Smooth muscle cell (in vitro differentiated cells): ENCODE results near the gene ROCK1. TPM values are rescaled to one million over a fixed set of nuclear protein-coding genes. Genes with fewer than 3 reads are reported as not detected.
A peak's percentile ranks its signal among the peaks of the same experiment; 100 is the strongest.

ENCODE experiments used
- DNase-seq: peaks from one replicate; lab custom pipeline; 2025; ENCODE audit not compliant: unreplicated experiment; lab: John Stamatoyannopoulos, UW
- H2AFZ ChIP-seq: fragments of 200-600 bp; sonication (generic); 2 replicates; pipeline ENCODE4 v1.6.0; 2016; ENCODE audit warnings: antibody characterized with exemption, low read depth, mild to moderate bottlenecking
- H3F3A ChIP-seq: fragments of 200-600 bp; sonication (generic); 2 replicates; pipeline ENCODE4 v1.6.0; 2017; ENCODE audit warnings: antibody characterized with exemption, low read depth
- H3K27ac ChIP-seq: fragments of 200-600 bp; sonication (generic); 2 replicates; pipeline ENCODE4 v1.5.1; 2016; ENCODE audit warnings: low read depth, mild to moderate bottlenecking
- H3K27me3 ChIP-seq: fragments of 200-600 bp; sonication (generic); 2 replicates; pipeline ENCODE4 v1.6.1; 2016; ENCODE audit warnings: low read depth, mild to moderate bottlenecking
- H3K36me3 ChIP-seq: fragments of 200-600 bp; sonication (generic); 2 replicates; pipeline ENCODE4 v1.5.1; 2016; ENCODE audit warnings: low read depth
- H3K4me1 ChIP-seq: fragments of 200-600 bp; sonication (generic); 2 replicates; pipeline ENCODE4 v1.5.1; 2016; ENCODE audit warnings: low read depth
- H3K4me2 ChIP-seq: fragments of 200-600 bp; sonication (generic); 2 replicates; pipeline ENCODE4 v1.6.0; 2016; ENCODE audit warnings: mild to moderate bottlenecking
- H3K4me3 ChIP-seq: fragments of 200-600 bp; sonication (generic); 2 replicates; pipeline ENCODE4 v1.5.1; 2016; ENCODE audit warnings: mild to moderate bottlenecking
- H3K79me2 ChIP-seq: fragments of 200-600 bp; sonication (generic); 2 replicates; pipeline ENCODE4 v1.6.0; 2016; ENCODE audit warnings: low read depth, mild to moderate bottlenecking
- H3K9ac ChIP-seq: fragments of 200-600 bp; sonication (generic); 2 replicates; pipeline ENCODE4 v1.6.0; 2016; ENCODE audit warnings: low read depth
- H3K9me3 ChIP-seq: fragments of 200-600 bp; sonication (generic); replicated peaks from 2 replicates; pipeline ENCODE4 v1.5.1; 2016; ENCODE audit warnings: low read depth
- H4K20me1 ChIP-seq: fragments of 200-600 bp; sonication (generic); 2 replicates; pipeline ENCODE4 v1.6.0; 2016; ENCODE audit warnings: low read depth
- CTCF ChIP-seq: fragments of 200-600 bp; sonication (generic); IDR thresholded peaks from 2 replicates; pipeline ENCODE4 v1.5.1; 2017; ENCODE audit warnings: borderline replicate concordance, mild to moderate bottlenecking, antibody characterized with exemption; ENCODE audit not compliant: insufficient read depth, poor library complexity, severe bottlenecking
- WGBS: methylation state at CpG from one replicate; pipeline ENCODE4 v1.1.7; 2016; ENCODE audit warnings: low lambda C conversion rate; 5-methylcytosine and 5-hydroxymethylcytosine counted together
- polyA plus RNA-seq: library from polyadenylated mRNA; unstranded; fragments of >200 nt; fragmentation: Nextera tagmentation; extraction: Ambion mirVana; gene quantifications from 2 replicates; pipeline ENCODE4 v1.2.1, GENCODE V29; 2016
- total RNA-seq: library from RNA; depleted of rRNA; stranded (reverse); fragments of >200 nt; gene quantifications from 2 replicates; pipeline ENCODE4 v1.2.3, GENCODE V29; 2014

ROCK1 gene
- total and polyA plus RNA-seq, 2 experiments from 2014 or later = 23.9 to 38.7 TPM

DNA sequence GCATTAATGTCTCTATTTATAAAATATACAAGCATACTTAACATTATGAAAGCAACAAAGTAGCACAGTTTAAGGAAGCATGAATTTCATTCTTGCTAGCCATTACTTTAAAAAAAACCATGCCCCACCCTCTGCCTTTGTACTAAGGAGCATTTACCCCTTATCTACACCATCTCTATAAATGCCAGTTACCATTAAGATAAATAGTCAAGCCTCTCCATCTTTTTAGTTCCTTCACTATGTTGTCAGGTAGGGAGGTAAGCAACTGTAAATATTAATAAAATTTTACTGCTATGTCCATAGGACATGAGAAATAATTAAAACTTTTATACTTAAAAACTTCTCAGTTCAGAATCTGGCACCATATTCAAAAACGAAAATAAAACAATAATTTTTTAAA is 42.1 kb downstream of the ROCK1 start:
- Histone ChIP-seq H4K20me1 (peaks cover 83% of the 10 kb centered on the region), H3K27me3 (no peaks in the 10 kb centered on the region), H3F3A (no peaks in the 10 kb centered on the region), H3K9me3 (no peaks in the 10 kb centered on the region), H3K9ac (no peak overlapping the region), H3K4me2 (no peak overlapping the region), H2AFZ (no peak overlapping the region), H3K27ac (no peak overlapping the region), H3K4me1 (peaks cover 2% of the 10 kb centered on the region), H3K36me3 (no peaks in the 10 kb centered on the region), H3K4me3 (no peak overlapping the region), H3K79me2 (peaks cover 74% of the 10 kb centered on the region)
- DNase-seq = no peak
- TF ChIP-seq CTCF = no peak
- 82% methylated on average over 1 of the region's 1 CpG for WGBS

DNA sequence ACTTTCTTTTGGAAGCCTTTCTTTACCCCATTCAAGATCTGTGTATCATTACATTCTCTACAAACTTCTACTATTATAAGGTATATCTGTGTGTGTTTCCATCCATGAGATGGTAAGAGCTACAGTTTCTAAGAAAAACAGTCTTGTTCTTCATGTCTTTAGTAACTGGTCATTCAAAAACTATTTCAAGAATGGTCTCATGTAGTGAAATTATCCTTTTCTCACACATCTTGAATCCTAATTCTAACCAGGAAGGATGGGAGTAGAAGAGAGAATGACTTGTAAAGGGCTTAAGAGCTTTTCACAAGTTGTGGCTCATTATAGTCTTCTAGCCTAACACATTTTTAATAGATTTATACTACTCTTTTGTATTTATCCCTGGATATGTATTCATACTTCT is 47.3 kb downstream of the ROCK1 start:
- H4K20me1 ChIP-seq = peaks cover 63% of the 10 kb centered on the region
- H3K27ac ChIP-seq = peak overlapping the region; percentile 6
- no peak overlapping the region for H2AFZ ChIP-seq
- no peaks in the 10 kb centered on the region for H3F3A ChIP-seq
- TF ChIP-seq CTCF = no peak
- no peaks in the 10 kb centered on the region for H3K27me3 ChIP-seq
- no peak for DNase-seq
- no peak overlapping the region for H3K4me3 ChIP-seq
- H3K79me2 ChIP-seq = peaks cover 34% of the 10 kb centered on the region
- no peaks in the 10 kb centered on the region for H3K9me3 ChIP-seq
- peak overlapping the region; percentile 8 for H3K4me2 ChIP-seq
- H3K4me1 ChIP-seq = no peaks in the 10 kb centered on the region
- no peaks in the 10 kb centered on the region for H3K36me3 ChIP-seq
- H3K9ac ChIP-seq = no peak overlapping the region

DNA sequence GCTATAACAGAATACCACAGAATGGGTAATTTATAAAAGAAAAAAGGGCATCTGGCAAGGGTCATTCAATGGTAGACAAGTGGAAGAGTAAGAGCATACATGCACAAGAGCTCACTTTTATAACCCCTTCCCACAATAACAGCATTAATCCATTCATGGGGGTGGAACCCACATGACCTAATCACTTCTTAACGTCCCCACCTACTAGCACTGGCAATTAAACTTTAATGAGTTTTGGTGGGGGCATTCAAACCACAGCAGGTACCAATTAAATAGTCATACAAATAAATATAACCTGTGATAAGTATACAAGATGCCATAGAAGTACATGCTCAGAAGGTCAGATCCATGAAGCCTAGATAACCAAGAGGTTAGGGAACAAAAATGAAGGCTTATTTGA is 48.6 kb downstream of the ROCK1 start:
- Histone ChIP-seq H3K27me3 (no peaks in the 10 kb centered on the region), H4K20me1 (peaks cover 68% of the 10 kb centered on the region), H3K79me2 (peaks cover 41% of the 10 kb centered on the region), H3K4me2 (no peak overlapping the region), H3K27ac (no peak overlapping the region), H3F3A (no peaks in the 10 kb centered on the region), H3K4me1 (no peaks in the 10 kb centered on the region), H3K36me3 (no peaks in the 10 kb centered on the region), H3K9me3 (no peaks in the 10 kb centered on the region), H3K9ac (no peak overlapping the region), H2AFZ (no peak overlapping the region), H3K4me3 (no peak overlapping the region)
- 78% methylated on average over 1 of the region's 1 CpG for WGBS
- no peak for DNase-seq
- TF ChIP-seq CTCF = no peak

DNA sequence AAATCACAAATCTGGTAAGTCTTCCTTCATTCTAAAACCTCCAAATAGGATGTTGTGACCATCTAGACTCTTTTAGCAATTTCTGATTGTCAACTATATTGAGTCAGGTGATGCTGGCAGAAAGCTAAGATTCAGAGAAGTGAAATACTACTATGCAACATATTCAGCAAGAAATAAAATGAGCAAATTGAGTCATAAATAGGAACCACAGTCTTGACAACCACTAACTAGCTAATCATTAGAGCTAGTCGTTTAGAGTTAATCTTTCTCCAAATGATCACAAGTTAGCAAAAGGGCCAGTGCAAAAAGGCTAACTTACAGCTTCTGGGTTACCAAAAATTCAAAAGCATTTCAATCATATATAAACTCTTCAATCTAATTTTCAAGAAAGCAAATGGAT is 54.5 kb downstream of the ROCK1 start:
- WGBS = 83% methylated on average over 1 of the region's 1 CpG
- no peak overlapping the region for H3K4me3 ChIP-seq
- H3K9ac ChIP-seq = no peak overlapping the region
- H3K4me2 ChIP-seq = no peak overlapping the region
- peaks cover 79% of the 10 kb centered on the region for H4K20me1 ChIP-seq
- H3K4me1 ChIP-seq = peaks cover 5% of the 10 kb centered on the region
- H3K27ac ChIP-seq = no peak overlapping the region
- no peak for DNase-seq
- H3K79me2 ChIP-seq = peaks cover 54% of the 10 kb centered on the region
- H3K36me3 ChIP-seq = no peaks in the 10 kb centered on the region
- H3K27me3 ChIP-seq = no peaks in the 10 kb centered on the region
- H3F3A ChIP-seq = peaks cover 15% of the 10 kb centered on the region
- no peaks in the 10 kb centered on the region for H3K9me3 ChIP-seq
- TF ChIP-seq CTCF = no peak
- H2AFZ ChIP-seq = no peak overlapping the region
